GM23338 (cell line): Measurements from ENCODE around the gene AFAP1L1.

Source experiments
- EZH2 ChIP-seq: fragments of 200-600 bp; sonication (generic); IDR thresholded peaks from one replicate; pipeline ENCODE4 v1.8.0; 2017; ENCODE audit warnings: antibody characterized with exemption, mild to moderate bottlenecking, low read depth; ENCODE audit not compliant: unreplicated experiment
- EZH2phosphoT487 ChIP-seq: fragments of 200-600 bp; sonication (generic); IDR thresholded peaks from one replicate; pipeline ENCODE4 v1.8.1; 2018; ENCODE audit warnings: antibody characterized with exemption; ENCODE audit not compliant: unreplicated experiment
- JUNB ChIP-seq: IDR thresholded peaks from one replicate; pipeline ENCODE4 v1.6.1; 2016; ENCODE audit warnings: antibody characterized with exemption; ENCODE audit not compliant: unreplicated experiment
- POLR2AphosphoS5 ChIP-seq: IDR thresholded peaks from 2 replicates; pipeline ENCODE4 v1.6.1; 2016; ENCODE audit warnings: antibody characterized with exemption, low read depth
- STAT1 ChIP-seq: IDR thresholded peaks from one replicate; pipeline ENCODE4 v1.6.1; 2016; ENCODE audit warnings: antibody characterized with exemption; ENCODE audit not compliant: unreplicated experiment
- ZNF114 ChIP-seq: fragments of 250-450 bp; sonication (Bioruptor Pico); IDR thresholded peaks from 2 replicates; pipeline ENCODE4 v1.5.0; 2020; ENCODE audit warnings: mild to moderate bottlenecking, moderate library complexity
- ZNF331 ChIP-seq: fragments of 250-450 bp; sonication (Bioruptor Pico); IDR thresholded peaks from 2 replicates; pipeline ENCODE4 v1.5.0; 2020; ENCODE audit warnings: low read depth, mild to moderate bottlenecking, moderate library complexity
- TF ChIP-seq, protein P1 (sequence below), 2 experiments: fragments of 200-600 bp in 1 of 2; sonication (generic) in 1 of 2; conservative IDR thresholded peaks; 2 replicates each; pipeline versions ENCODE4 v1.5.1 to v1.6.1; 2016 to 2017; ENCODE audit warnings: antibody characterized with exemption in 2 of 2, low read depth in 2 of 2, mild to moderate bottlenecking in 2 of 2, moderate library complexity in 1 of 2
- TF ChIP-seq, protein P2 (sequence below): IDR thresholded peaks from one replicate; pipeline ENCODE4 v1.6.1; 2018; ENCODE audit warnings: antibody characterized with exemption; ENCODE audit not compliant: unreplicated experiment
- TF ChIP-seq, protein P3 (sequence below): IDR thresholded peaks from 2 replicates; pipeline ENCODE4 v1.6.1; 2016; ENCODE audit warnings: antibody characterized with exemption
- TF ChIP-seq, protein P4 (sequence below): fragments of 250-450 bp; sonication (Bioruptor Pico); IDR thresholded peaks from 2 replicates; pipeline ENCODE4 v1.5.0; 2020; ENCODE audit warnings: mild to moderate bottlenecking, moderate library complexity

DNA sequence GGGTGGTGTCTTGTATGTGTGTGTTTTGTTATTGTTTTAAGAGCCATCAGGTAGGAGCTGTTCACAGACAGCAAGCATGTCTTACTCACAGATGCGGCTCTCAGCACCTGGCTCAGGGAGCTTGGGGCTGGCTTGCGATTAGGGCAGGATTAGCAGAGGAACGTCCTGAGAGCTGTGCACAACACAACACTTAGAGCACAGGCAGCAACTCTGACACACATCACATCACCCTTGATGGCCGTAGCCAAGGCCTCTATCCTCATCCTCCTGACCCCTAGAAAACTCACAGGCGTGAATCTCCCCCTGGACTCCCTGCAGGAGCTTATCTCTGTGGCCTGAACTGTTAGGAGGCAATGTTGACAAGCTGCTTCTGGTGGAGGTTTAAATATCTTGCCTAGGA lies 114.5 kb downstream of the AFAP1L1 start:
- TF ChIP-seq, protein P1, sequence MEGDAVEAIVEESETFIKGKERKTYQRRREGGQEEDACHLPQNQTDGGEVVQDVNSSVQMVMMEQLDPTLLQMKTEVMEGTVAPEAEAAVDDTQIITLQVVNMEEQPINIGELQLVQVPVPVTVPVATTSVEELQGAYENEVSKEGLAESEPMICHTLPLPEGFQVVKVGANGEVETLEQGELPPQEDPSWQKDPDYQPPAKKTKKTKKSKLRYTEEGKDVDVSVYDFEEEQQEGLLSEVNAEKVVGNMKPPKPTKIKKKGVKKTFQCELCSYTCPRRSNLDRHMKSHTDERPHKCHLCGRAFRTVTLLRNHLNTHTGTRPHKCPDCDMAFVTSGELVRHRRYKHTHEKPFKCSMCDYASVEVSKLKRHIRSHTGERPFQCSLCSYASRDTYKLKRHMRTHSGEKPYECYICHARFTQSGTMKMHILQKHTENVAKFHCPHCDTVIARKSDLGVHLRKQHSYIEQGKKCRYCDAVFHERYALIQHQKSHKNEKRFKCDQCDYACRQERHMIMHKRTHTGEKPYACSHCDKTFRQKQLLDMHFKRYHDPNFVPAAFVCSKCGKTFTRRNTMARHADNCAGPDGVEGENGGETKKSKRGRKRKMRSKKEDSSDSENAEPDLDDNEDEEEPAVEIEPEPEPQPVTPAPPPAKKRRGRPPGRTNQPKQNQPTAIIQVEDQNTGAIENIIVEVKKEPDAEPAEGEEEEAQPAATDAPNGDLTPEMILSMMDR (conservative IDR thresholded peaks at IDR 0.05; ENCODE audit: low read depth in 2 of 2) = no peak
- TF ChIP-seq ZNF331 (CRISPR knock-in tag) (no peak), EZH2phosphoT487 (no peak), EZH2 (no peak), POLR2AphosphoS5 (no peak), STAT1 (no peak), ZNF114 (no peak), JUNB (no peak)
- TF ChIP-seq, protein P2, sequence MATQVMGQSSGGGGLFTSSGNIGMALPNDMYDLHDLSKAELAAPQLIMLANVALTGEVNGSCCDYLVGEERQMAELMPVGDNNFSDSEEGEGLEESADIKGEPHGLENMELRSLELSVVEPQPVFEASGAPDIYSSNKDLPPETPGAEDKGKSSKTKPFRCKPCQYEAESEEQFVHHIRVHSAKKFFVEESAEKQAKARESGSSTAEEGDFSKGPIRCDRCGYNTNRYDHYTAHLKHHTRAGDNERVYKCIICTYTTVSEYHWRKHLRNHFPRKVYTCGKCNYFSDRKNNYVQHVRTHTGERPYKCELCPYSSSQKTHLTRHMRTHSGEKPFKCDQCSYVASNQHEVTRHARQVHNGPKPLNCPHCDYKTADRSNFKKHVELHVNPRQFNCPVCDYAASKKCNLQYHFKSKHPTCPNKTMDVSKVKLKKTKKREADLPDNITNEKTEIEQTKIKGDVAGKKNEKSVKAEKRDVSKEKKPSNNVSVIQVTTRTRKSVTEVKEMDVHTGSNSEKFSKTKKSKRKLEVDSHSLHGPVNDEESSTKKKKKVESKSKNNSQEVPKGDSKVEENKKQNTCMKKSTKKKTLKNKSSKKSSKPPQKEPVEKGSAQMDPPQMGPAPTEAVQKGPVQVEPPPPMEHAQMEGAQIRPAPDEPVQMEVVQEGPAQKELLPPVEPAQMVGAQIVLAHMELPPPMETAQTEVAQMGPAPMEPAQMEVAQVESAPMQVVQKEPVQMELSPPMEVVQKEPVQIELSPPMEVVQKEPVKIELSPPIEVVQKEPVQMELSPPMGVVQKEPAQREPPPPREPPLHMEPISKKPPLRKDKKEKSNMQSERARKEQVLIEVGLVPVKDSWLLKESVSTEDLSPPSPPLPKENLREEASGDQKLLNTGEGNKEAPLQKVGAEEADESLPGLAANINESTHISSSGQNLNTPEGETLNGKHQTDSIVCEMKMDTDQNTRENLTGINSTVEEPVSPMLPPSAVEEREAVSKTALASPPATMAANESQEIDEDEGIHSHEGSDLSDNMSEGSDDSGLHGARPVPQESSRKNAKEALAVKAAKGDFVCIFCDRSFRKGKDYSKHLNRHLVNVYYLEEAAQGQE = no peak
- TF ChIP-seq, protein P3, sequence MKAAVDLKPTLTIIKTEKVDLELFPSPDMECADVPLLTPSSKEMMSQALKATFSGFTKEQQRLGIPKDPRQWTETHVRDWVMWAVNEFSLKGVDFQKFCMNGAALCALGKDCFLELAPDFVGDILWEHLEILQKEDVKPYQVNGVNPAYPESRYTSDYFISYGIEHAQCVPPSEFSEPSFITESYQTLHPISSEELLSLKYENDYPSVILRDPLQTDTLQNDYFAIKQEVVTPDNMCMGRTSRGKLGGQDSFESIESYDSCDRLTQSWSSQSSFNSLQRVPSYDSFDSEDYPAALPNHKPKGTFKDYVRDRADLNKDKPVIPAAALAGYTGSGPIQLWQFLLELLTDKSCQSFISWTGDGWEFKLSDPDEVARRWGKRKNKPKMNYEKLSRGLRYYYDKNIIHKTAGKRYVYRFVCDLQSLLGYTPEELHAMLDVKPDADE = no peak
- TF ChIP-seq, protein P4, sequence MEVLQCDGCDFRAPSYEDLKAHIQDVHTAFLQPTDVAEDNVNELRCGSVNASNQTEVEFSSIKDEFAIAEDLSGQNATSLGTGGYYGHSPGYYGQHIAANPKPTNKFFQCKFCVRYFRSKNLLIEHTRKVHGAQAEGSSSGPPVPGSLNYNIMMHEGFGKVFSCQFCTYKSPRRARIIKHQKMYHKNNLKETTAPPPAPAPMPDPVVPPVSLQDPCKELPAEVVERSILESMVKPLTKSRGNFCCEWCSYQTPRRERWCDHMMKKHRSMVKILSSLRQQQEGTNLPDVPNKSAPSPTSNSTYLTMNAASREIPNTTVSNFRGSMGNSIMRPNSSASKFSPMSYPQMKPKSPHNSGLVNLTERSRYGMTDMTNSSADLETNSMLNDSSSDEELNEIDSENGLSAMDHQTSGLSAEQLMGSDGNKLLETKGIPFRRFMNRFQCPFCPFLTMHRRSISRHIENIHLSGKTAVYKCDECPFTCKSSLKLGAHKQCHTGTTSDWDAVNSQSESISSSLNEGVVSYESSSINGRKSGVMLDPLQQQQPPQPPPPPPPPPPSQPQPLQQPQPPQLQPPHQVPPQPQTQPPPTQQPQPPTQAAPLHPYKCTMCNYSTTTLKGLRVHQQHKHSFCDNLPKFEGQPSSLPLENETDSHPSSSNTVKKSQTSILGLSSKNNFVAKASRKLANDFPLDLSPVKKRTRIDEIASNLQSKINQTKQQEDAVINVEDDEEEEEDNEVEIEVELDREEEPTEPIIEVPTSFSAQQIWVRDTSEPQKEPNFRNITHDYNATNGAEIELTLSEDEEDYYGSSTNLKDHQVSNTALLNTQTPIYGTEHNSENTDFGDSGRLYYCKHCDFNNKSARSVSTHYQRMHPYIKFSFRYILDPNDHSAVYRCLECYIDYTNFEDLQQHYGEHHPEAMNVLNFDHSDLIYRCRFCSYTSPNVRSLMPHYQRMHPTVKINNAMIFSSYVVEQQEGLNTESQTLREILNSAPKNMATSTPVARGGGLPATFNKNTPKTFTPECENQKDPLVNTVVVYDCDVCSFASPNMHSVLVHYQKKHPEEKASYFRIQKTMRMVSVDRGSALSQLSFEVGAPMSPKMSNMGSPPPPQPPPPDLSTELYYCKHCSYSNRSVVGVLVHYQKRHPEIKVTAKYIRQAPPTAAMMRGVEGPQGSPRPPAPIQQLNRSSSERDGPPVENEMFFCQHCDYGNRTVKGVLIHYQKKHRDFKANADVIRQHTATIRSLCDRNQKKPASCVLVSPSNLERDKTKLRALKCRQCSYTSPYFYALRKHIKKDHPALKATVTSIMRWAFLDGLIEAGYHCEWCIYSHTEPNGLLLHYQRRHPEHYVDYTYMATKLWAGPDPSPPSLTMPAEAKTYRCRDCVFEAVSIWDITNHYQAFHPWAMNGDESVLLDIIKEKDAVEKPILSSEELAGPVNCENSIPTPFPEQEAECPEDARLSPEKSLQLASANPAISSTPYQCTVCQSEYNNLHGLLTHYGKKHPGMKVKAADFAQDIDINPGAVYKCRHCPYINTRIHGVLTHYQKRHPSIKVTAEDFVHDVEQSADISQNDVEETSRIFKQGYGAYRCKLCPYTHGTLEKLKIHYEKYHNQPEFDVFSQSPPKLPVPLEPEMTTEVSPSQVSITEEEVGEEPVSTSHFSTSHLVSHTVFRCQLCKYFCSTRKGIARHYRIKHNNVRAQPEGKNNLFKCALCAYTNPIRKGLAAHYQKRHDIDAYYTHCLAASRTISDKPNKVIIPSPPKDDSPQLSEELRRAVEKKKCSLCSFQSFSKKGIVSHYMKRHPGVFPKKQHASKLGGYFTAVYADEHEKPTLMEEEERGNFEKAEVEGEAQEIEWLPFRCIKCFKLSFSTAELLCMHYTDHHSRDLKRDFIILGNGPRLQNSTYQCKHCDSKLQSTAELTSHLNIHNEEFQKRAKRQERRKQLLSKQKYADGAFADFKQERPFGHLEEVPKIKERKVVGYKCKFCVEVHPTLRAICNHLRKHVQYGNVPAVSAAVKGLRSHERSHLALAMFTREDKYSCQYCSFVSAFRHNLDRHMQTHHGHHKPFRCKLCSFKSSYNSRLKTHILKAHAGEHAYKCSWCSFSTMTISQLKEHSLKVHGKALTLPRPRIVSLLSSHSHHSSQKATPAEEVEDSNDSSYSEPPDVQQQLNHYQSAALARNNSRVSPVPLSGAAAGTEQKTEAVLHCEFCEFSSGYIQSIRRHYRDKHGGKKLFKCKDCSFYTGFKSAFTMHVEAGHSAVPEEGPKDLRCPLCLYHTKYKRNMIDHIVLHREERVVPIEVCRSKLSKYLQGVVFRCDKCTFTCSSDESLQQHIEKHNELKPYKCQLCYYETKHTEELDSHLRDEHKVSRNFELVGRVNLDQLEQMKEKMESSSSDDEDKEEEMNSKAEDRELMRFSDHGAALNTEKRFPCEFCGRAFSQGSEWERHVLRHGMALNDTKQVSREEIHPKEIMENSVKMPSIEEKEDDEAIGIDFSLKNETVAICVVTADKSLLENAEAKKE (CRISPR knock-in tag) = no peak
